Epidermal melanocyte (primary cell): ENCODE results near the gene ZBTB21.

ENCODE experiments used
- DNase-seq: peaks from one replicate; pipeline ENCODE4 v3.0.0; 2011; ENCODE audit warnings: low spot score; ENCODE audit not compliant: insufficient read length

Gene ZBTB21

GRCh38 chr21:42021371-42022090 is 11.4 kb upstream of the ZBTB21 start:
- DNase-seq, result no peak

DNA sequence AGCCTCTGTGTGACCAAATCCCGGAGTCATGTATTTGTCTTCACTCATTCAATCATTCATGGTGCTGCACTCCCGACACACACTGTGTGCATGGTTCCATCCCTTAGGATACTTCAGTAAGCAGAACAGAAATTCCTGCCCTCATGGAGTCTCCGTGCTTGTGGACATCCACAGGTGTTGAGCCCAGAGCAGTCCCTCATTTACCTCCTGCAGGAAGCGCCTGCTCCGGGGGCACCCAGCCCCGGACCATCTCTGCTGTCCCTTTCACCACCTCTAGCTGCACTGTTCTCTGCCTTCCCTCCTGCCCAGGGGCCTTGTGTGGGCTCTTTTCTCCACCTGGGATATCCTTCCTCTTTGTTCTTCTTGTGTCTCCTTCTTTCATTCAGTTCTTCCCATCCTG is 9.5 kb upstream of the ZBTB21 start:
- DNase-seq, result no peak

- no peak for DNase-seq
These were observed 9.0 kb upstream of the ZBTB21 start for GRCh38 chr21:42019101-42019605.

GRCh38 chr21:42017022-42017421 is 6.9 kb upstream of the ZBTB21 start:
- no peak for DNase-seq

DNA sequence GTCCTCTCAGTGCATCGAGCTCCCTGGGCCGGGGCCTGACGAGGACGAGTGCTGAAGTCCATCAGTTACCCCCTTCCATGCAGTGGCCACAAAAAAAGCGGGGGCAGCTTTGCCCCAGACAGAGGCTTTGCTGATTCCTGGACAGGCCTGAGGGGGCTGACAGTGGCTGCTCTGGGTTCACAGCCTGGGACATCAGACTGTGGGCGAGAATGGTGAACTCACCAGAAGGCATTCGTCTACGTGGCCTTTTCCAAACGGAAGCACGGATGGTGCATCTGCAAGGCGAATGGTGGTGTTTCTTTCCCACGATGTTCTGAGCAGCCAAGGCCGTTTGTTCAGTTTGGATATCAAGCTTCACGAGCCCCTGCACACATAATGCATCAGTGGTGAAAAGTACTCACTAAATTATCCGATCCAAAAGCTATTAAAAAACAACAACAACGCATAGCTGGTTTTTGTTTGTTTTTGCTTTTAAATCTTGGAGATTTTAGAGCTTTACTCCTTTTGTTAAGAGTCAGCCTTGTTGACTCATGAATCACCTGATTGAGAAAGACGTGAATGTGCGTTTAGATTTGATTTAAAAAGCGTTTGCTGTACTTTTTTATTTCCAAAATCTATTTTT is 6.3 kb upstream of the ZBTB21 start:
- DNase-seq, result no peak

- no peak for DNase-seq
These were observed 3.8 kb upstream of the ZBTB21 start for GRCh38 chr21:42013931-42014330.

DNA sequence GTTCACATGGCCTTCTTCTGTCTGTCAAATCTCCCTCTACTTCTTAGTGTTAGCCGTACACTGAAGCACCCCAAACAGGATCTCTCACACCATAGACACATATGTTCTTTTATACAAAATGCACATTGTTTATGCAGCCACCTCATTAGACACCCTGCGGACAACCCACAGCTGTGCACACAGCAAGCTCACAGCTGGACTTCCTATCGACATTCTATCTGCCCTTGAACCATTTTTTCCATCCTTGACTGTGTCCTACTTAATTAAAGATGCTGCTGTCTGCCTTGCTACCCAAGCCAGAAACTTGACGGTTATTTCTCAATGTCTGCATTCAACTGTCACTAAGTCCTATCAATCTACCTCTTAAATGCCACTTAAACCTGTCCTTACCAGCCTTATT is 3.2 kb upstream of the ZBTB21 start:
- DNase-seq, result no peak

DNA sequence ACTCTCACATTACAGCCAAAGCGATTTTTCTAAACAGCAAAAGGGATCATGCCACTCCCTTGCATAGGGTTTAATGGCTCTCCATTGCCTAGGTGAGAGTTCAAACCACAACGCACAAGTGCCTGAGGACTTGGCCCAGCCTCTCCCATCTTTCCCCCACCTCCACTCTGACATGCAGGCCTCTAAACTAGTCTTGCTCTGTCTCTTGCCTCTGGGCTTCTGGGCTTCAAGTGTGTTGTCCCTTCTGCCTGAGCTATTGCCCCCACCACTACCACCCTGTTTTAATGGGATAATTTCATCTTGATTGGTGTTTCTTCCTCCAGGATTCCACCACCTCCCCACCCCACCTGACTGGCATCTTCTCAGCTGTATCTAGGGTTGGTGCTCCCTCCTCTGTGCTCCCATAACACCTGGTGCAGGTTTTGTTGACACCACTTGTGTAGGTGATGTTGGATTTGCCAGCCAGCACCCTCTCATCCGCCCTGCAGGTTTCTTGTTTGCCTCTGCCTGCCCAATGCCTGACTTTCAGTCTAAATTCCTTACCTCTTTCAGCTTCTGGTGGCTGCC is 2.7 kb upstream of the ZBTB21 start:
- no peak for DNase-seq

GRCh38 chr21:42012344-42012743 is 2.2 kb upstream of the ZBTB21 start:
- no peak for DNase-seq

DNA sequence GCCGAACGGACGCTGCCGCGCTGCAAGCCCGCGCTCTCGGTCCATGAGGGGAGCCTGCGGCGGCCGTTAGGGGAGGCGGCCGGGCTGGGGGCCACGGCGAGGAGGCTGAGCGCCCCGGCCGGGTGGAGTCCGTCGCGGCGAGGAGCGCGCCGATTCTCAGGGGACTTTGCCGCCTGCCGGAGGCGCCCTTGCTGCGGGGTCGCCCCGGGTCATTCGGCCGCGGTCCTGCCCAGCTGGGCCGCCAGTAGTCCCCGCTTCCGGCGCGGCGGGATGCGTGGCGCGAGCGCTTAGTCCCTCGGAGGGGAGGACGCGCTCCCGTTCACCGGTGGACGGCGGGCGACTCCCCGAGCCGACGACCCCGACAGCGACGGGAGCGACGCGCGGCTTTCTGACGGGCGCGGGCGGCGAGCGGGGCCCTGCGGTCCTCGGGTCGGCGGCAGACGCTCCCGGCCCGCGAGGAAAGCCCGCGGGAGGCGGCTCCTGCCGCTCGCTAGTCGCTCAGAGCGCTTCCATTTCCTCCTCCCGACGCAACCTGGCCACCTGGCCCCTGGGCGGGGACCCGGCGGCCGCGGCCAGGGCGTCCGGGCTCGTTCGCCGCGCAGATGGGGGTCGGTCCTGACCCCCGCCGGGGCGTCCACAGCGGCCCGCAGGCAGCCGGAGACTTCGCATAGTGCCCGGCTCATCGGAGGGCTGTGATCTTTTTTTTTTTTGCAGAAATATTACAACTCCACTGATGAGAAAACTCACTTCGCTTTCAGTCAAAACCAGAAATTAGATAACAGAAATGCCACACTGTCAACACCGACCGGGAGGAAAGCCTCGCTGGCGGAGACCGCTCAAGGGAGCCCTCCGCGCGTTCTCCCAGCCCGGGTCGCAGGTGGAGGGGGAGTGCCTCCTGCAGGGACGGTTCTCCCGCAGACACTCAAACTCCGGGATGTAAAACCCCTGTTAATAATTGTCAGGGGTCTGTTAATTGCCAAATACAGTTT is 641 bp upstream of the ZBTB21 start:
- DNase-seq, result no peak

DNA sequence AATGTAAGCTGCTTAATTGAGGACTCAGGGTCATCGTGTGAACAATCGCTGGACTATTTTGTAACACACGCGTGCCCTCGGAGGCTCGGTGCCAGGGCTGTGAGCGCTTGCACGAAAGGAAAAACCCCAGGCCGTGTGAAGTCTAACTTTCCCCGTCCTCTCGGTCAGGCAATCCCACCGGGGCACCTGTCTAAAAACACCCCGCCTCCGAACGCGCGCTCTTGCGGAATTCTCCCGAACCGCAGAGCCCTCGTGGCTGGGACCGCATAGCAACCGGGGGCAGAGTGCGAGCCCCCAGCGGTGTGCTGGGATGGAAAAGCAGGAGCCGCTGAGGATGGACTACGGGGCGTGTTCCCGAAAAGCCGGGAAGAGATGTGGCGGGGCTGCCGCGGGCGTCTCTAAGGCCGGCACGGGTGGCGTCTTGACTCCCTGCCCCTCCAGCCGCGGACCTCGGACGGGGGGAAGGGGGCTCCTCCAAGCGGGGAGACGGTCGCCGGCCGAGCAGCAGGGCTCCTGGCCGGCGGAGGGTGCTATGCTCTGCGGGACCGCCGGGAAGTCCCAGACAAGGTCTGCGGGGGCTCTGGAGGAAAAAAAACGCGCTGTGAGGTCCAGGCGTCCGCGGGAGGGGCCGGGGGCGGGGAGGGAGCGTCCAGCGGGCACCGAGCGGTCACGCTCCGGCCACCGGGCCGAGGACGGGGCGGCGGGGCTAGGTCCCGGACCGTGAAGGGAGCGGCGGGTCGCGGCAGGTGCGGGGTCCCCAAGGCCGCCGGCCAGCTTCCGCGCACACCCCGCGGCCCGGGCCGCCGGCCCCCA is 936 bp downstream of the ZBTB21 start:
- DNase-seq, result no peak

GRCh38 chr21:42007356-42007940 is 2.7 kb downstream of the ZBTB21 start:
- DNase-seq, result no peak

DNA sequence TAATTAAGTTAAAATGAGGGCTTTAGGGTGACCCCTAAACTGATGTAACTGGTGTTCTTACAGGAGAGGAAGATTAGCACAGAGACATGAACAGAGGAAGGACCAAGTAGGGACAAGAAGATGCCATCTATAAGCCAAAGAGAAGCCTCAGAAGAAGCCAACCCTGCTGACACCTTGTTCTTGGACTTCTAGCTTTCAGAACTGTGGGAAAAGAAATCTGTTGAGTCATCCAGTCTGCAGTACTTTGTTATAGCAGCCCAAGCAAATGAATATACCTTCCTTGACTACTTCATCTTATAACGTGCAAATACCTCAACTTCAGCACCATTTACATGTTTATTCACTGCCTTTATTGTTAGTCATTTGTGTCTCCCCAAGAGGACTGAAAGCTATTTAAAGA is 3.4 kb downstream of the ZBTB21 start:
- no peak for DNase-seq

DNA sequence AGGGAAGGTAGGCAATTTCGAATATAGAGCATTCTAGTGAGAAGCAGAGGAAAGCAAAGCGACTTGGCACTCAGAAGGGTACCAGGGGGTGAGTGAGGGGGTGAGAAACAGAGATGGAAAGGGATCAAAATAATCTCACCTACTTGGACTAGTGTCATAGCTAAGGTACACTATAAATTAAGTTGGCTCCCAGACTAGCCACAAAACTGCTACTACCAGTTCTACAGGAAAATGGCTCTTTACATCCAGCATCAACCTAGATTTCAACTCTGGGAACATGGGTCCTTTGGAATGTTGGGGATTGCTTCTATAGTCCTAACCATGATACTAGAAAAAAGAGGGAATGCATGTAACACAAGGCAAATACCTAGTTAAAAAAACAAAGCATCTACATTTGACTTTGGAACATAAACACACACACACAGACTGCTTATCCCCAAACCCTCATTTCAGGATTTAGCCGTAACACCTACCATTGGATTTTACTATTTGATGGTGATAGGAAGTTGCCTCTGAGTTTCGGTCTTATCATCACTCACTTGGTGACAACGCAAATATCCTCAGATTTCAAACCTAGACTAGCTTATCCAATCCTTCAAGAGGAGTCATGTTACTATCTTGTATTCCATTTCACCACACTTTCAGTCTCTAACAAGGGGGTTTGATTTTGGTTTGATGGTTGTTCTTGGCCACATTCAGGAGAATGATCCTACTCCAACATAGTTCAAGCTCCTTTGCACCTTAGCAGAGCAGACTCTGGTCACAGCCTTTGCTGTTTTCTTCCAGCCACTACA is 5.6 kb downstream of the ZBTB21 start:
- no peak for DNase-seq

- no peak for DNase-seq
These were observed 7.1 kb downstream of the ZBTB21 start for GRCh38 chr21:42003051-42003461.

- no peak for DNase-seq
These were observed 7.7 kb downstream of the ZBTB21 start for GRCh38 chr21:42002421-42002958.

- no peak for DNase-seq
These were observed 8.4 kb downstream of the ZBTB21 start for GRCh38 chr21:42001781-42002180.

DNA sequence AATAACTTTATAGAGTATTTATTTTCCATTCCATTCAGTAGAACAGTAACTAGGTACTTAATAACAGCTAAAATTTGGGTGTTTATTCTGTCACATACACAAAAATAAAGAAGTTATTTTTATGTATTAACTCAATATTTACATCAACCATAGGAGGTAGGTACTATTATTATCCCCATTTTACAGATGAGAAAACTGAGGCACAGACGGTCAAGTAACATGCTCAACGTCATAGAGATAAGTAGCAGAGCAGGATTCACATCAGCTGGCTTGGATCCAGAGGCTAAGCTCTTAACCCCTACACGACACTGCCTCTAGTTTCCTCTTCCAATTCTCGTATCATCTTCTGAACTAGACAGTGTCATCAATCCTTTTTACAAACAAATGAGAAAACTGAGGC is 9.3 kb downstream of the ZBTB21 start:
- no peak for DNase-seq

DNA sequence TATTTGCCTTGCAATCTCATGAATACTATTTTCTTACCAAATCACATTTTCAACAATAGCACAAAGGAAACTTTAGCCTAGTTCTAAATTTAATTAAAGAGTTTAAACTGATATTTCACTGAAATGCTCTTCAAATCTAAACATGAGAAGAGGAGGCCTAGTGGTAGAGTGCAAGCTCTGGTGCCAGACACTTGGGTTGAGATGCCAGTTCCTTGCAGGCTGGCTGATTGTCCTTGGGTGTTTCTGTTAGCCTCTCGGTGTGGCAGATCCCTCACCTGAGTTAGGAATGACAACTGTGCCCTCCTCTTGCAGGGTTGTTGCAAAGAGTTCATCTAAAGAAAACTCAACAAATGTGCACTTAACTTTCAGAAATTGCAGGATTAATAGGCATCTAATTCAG is 12.5 kb downstream of the ZBTB21 start:
- DNase-seq, result no peak
